ENCODE measurements around the gene MATN3. TPM values are rescaled to one million over a fixed set of nuclear protein-coding genes. Genes with fewer than 3 reads are reported as not detected.

MATN3 gene
- total and polyA plus RNA-seq, 4 donors = 0.05 to 0.10 (median 0.08) TPM; not detected in 1

GRCh38 chr2:20027260-20027677 is 14.8 kb upstream of the MATN3 start:
- no peak for TF ChIP-seq GABPA (IDR thresholded peaks at IDR 0.05 in 1 of 2, conservative IDR thresholded peaks at IDR 0.05 in 1 of 2)
- TF ChIP-seq REST (IDR thresholded peaks at IDR 0.05) = no peak
- no peak for TF ChIP-seq CTCF (IDR thresholded peaks at IDR 0.05; ENCODE audit: low read depth, low read length, missing input control)
- no peaks in the 10 kb centered on the region for H3K4me1 ChIP-seq (ENCODE audit: control insufficient read depth in 4 of 4, insufficient read depth in 4 of 4, low read length in 3 of 4)
- no peak overlapping the region for H3K9ac ChIP-seq (ENCODE audit: low read depth in 1 of 2, low read length in 2 of 2)
- no peak overlapping the region for H3K27ac ChIP-seq (ENCODE audit: low read depth in 1 of 2, low read length in 2 of 2)
- H3K4me3 ChIP-seq (ENCODE audit: low read depth in 1 of 3, low read length in 3 of 3) = no peak overlapping the region
- DNase-seq (ENCODE audit: low spot score) = no peak
- no peaks in the 10 kb centered on the region for H3K9me3 ChIP-seq (ENCODE audit: control insufficient read depth in 4 of 4, low read length in 3 of 4)
- WGBS = 37% methylated on average over 4 of the region's 4 CpGs
- peaks cover 1 to 40% (median 32%) of the 10 kb centered on the region in 4 donors for H3K36me3 ChIP-seq (ENCODE audit: control insufficient read depth in 4 of 4, insufficient read depth in 3 of 4, low read depth in 1 of 4, low read length in 3 of 4)
- H3K27me3 ChIP-seq (ENCODE audit: control insufficient read depth in 4 of 4, insufficient read depth in 4 of 4, low read length in 3 of 4) = no peaks in the 10 kb centered on the region

GRCh38 chr2:20025065-20025786 is 12.8 kb upstream of the MATN3 start:
- WGBS = 96% methylated on average over 3 of the region's 3 CpGs
- TF ChIP-seq FOXA2 (IDR thresholded peaks at IDR 0.05) (no peak), MAX (IDR thresholded peaks at IDR 0.05) (no peak), CTCF (IDR thresholded peaks at IDR 0.05; ENCODE audit: low read depth, low read length, missing input control) (no peak), SP1 (IDR thresholded peaks at IDR 0.05) (no peak), YY1 (IDR thresholded peaks at IDR 0.05) (no peak), REST (IDR thresholded peaks at IDR 0.05) (no peak), TAF1 (conservative IDR thresholded peaks at IDR 0.05) (no peak), HNF4A (conservative IDR thresholded peaks at IDR 0.05) (no peak), RAD21 (IDR thresholded peaks at IDR 0.05) (no peak), HNF4G (IDR thresholded peaks at IDR 0.05) (no peak), EGR1 (IDR thresholded peaks at IDR 0.05; ENCODE audit: low read depth in 2 of 2) (no peak), ZBTB33 (IDR thresholded peaks at IDR 0.05) (no peak), FOXA1 (IDR thresholded peaks at IDR 0.05) (no peak), RXRA (IDR thresholded peaks at IDR 0.05) (no peak), GABPA (IDR thresholded peaks at IDR 0.05 in 1 of 2, conservative IDR thresholded peaks at IDR 0.05 in 1 of 2) (no peak), JUND (IDR thresholded peaks at IDR 0.05) (no peak), NR2F2 (IDR thresholded peaks at IDR 0.05) (no peak)

More at GRCh38 chr2:20025065-20025786, 12.8 kb upstream of the MATN3 start:
- peaks cover 0 to 26% (median 14%) of the 10 kb centered on the region in 4 donors for H3K36me3 ChIP-seq (ENCODE audit: control insufficient read depth in 4 of 4, insufficient read depth in 3 of 4, low read depth in 1 of 4, low read length in 3 of 4)
- H3K27ac ChIP-seq (ENCODE audit: low read depth in 1 of 2, low read length in 2 of 2) = no peak overlapping the region
- no peak for DNase-seq (ENCODE audit: low spot score)
- H3K9ac ChIP-seq (ENCODE audit: low read depth in 1 of 2, low read length in 2 of 2) = no peak overlapping the region
- no peaks in the 10 kb centered on the region for H3K9me3 ChIP-seq (ENCODE audit: control insufficient read depth in 4 of 4, low read length in 3 of 4)
- peaks cover 0 to 5% (median 1%) of the 10 kb centered on the region in 4 donors for H3K4me1 ChIP-seq (ENCODE audit: control insufficient read depth in 4 of 4, insufficient read depth in 4 of 4, low read length in 3 of 4)
- H3K4me3 ChIP-seq (ENCODE audit: low read depth in 1 of 3, low read length in 3 of 3) = no peak overlapping the region
- H3K27me3 ChIP-seq (ENCODE audit: control insufficient read depth in 4 of 4, insufficient read depth in 4 of 4, low read length in 3 of 4) = no peaks in the 10 kb centered on the region

All from liver (tissue), 9 donors.